B cell (primary cell): ENCODE measurements around the gene CASR. TPM values are rescaled to one million over a fixed set of nuclear protein-coding genes. Genes with fewer than 3 reads are reported as not detected.

Experiments
- ATAC-seq: fragments of 200-7000 bp; cut with Tn5 transposase; one replicate; pipeline ENCODE4 v1.10.0; 2021; ENCODE audit warnings: low read depth, mild to moderate bottlenecking, moderate number of reproducible peaks, moderate library complexity
- CTCF ChIA-PET: fragments of 350-600 bp; sonication (Branson Sonifier 250); formaldehyde crosslinking; loops from one replicate; lab custom pipeline; 2021; ENCODE audit warnings: antibody characterized with exemption, inconsistent platforms; lab: Charles Lee
- POLR2A ChIA-PET: fragments of 350-600 bp; sonication (Branson Sonifier 250); formaldehyde crosslinking; loops from one replicate; lab custom pipeline; 2021; ENCODE audit warnings: antibody characterized with exemption; lab: Charles Lee
- DNase-seq: peaks from one replicate; pipeline ENCODE4 v3.0.0; 2013
- H2AFZ ChIP-seq: 2 replicates; pipeline ENCODE4 v1.6.1; 2012; ENCODE audit warnings: mild to moderate bottlenecking, low read depth, low read length; ENCODE audit not compliant: insufficient read depth, poor library complexity, severe bottlenecking
- H3K27ac ChIP-seq, 2 donors: 1 replicate in 1 of 2; 2 replicates in 1 of 2; pipeline ENCODE4 v1.5.1; 2012 to 2013; ENCODE audit warnings: low read length in 2 of 2, mild to moderate bottlenecking in 2 of 2, moderate library complexity in 1 of 2
- H3K27me3 ChIP-seq, 4 experiments: fragments of 200-600 bp in 1 of 4; sonication (generic) in 1 of 4; replicated peaks in 1 of 4; 1 replicate in 2 of 4; 2 replicates in 2 of 4; pipeline versions ENCODE4 v1.6.1 to v1.7.0; 2013 to 2016; ENCODE audit warnings: low read length in 3 of 4, mild to moderate bottlenecking in 2 of 4, mixed read lengths in 1 of 4, moderate library complexity in 1 of 4; ENCODE audit not compliant: insufficient read depth in 4 of 4, control insufficient read depth in 3 of 4; ENCODE audit errors: control extremely low read depth in 1 of 4
- H3K36me3 ChIP-seq, 2 experiments: replicated peaks in 1 of 2; 1 replicate in 1 of 2; 2 replicates in 1 of 2; pipeline versions ENCODE4 v1.6.1 to v1.7.1; 2013; ENCODE audit warnings: low read length in 1 of 2; ENCODE audit not compliant: insufficient read depth in 2 of 2, control insufficient read depth in 1 of 2; ENCODE audit errors: control extremely low read depth in 1 of 2, extremely low read depth in 1 of 2
- H3K4me1 ChIP-seq, 2 donors: fragments of 200-600 bp in 1 of 2; sonication (generic) in 1 of 2; 1 replicate in 1 of 2; 2 replicates in 1 of 2; pipeline versions ENCODE4 v1.5.1 to v1.6.1; 2013 to 2017; ENCODE audit warnings: low read length in 2 of 2; ENCODE audit not compliant: control insufficient read depth in 2 of 2, insufficient read depth in 2 of 2
- H3K4me2 ChIP-seq: replicated peaks from 2 replicates; pipeline ENCODE3; 2012; ENCODE audit warnings: mild to moderate bottlenecking, low read depth, low read length; ENCODE audit not compliant: poor library complexity, severe bottlenecking
- H3K4me3 ChIP-seq, 5 experiments: fragments of 200-600 bp in 1 of 5; sonication (generic) in 1 of 5; 1 replicate in 3 of 5; 2 replicates in 2 of 5; pipeline versions ENCODE4 v1.5.1 to v1.7.0; 2011 to 2016; ENCODE audit warnings: low read length in 4 of 5, mild to moderate bottlenecking in 4 of 5, low read depth in 2 of 5, control low read depth in 1 of 5, moderate library complexity in 1 of 5; ENCODE audit not compliant: insufficient read depth in 1 of 5; ENCODE audit errors: control extremely low read depth in 1 of 5, extremely low read depth in 1 of 5
- H3K79me2 ChIP-seq: fragments of 200-600 bp; sonication (generic); one replicate; pipeline ENCODE4 v1.6.0; 2016; ENCODE audit warnings: low read length; ENCODE audit not compliant: control insufficient read depth, insufficient read depth
- H3K9ac ChIP-seq: fragments of 200-600 bp; sonication (generic); 2 replicates; pipeline ENCODE4 v1.6.1; 2017; ENCODE audit warnings: mild to moderate bottlenecking, low read length, moderate library complexity
- H3K9me3 ChIP-seq, 3 donors: one replicate each; pipeline versions ENCODE4 v1.6.1 to v1.7.1; 2013; ENCODE audit warnings: low read length in 2 of 3; ENCODE audit not compliant: control insufficient read depth in 2 of 3, insufficient read depth in 1 of 3; ENCODE audit errors: control extremely low read depth in 1 of 3
- H4K20me1 ChIP-seq: 2 replicates; pipeline ENCODE4 v1.6.0; 2012; ENCODE audit warnings: mild to moderate bottlenecking, low read length; ENCODE audit not compliant: insufficient read depth, control insufficient read depth, poor library complexity, severe bottlenecking
- H3K27ac Mint-ChIP-seq: one replicate; pipeline ENCODE4 v1.8.0; 2021; ENCODE audit warnings: mixed read lengths
- H3K27me3 Mint-ChIP-seq: one replicate; pipeline ENCODE4 v1.8.0; 2021; ENCODE audit warnings: mixed read lengths
- H3K4me1 Mint-ChIP-seq: one replicate; pipeline ENCODE4 v1.8.0; 2021; ENCODE audit warnings: mixed read lengths
- H3K4me3 Mint-ChIP-seq: one replicate; pipeline ENCODE4 v1.8.0; 2021; ENCODE audit warnings: mixed read lengths
- H3K9me3 Mint-ChIP-seq: one replicate; pipeline ENCODE4 v1.8.0; 2022; ENCODE audit warnings: mixed read lengths; ENCODE audit not compliant: insufficient read depth
- EZH2 ChIP-seq: IDR thresholded peaks from 2 replicates; pipeline ENCODE4 v1.6.1; 2012; ENCODE audit warnings: borderline replicate concordance, low read depth, mild to moderate bottlenecking, moderate library complexity, low read length; ENCODE audit not compliant: insufficient read depth, poor library complexity, severe bottlenecking
- WGBS: methylation state at CpG from one replicate; pipeline ENCODE4 v1.1.5; 2013; ENCODE audit warnings: missing lambda C conversion rate; ENCODE audit not compliant: insufficient coverage; 5-methylcytosine and 5-hydroxymethylcytosine counted together
- intact Hi-C: fragments of 100-400 bp; cut with micrococcal nuclease; formaldehyde crosslinking; loops from one replicate; pipeline ENCODE4 v1.10.0; 2022
- polyA plus RNA-seq: library from polyadenylated mRNA; depleted of rRNA; stranded (reverse); fragments of >200 nt; gene quantifications from 2 replicates; pipeline ENCODE4 v1.2.3, GENCODE V29; 2012
- total RNA-seq, 2 donors: library from RNA; stranded (reverse); fragments of 120-200 nt in 1 of 2; gene quantifications; 1 replicate in 1 of 2; 2 replicates in 1 of 2; pipeline versions ENCODE4 v1.2.3 to v1.2.4, GENCODE V29; 2013 to 2022
- TF ChIP-seq, protein P1 (sequence below): fragments of 200-600 bp; IDR thresholded peaks from one replicate; pipeline ENCODE4 v1.8.0; 2022; ENCODE audit warnings: antibody characterized with exemption, mild to moderate bottlenecking

Gene CASR
- total and polyA plus RNA-seq, 2 donors (not counting 1 experiment from before 2014, with no cell fraction given), result not detected

DNA sequence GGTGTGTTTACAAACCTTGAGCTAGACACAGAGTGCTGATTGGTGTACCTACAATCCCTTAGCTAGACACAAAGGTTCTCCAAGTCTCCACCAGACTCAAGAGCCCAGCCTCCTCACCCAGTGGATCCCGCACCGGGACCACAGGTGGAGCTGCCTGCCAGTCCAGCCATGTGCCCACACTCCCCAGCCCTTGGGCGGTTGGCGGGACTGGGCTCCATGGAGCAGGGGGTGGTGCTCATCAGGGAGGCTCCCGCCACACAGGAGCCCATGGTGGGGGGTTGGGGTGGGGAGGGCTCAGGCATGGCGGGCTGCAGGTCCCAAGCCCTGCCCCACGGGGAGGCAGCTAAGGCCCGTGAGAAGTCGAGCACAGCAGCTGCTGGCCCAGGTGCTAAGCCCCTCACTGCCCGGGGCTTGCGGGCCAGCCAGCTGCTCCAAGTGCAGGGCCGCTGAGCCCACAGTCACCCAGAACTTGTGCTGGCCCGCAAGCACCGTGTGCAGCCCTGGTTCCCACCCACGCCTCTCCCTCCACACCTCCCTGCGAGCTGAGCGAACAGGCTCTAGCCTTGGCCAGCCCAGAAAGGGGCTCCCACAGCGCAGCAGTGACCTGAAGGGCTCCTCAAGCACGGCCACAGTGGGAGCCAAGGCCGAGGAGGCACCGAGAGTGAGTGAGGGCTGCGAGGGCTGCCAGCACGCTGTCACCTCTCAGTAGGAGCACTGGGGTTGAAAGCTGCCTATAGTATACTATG, 43.7 kb downstream of the CASR start:
- no peak overlapping the region for H3K9ac ChIP-seq
- Mint-ChIP-seq H3K4me1 (peaks cover 2% of the 10 kb centered on the region), H3K27ac (no peak overlapping the region), H3K27me3 (no peaks in the 10 kb centered on the region), H3K9me3 (no peaks in the 10 kb centered on the region), H3K4me3 (no peak overlapping the region)
- no peak for TF ChIP-seq EZH2
- TF ChIP-seq, protein P1, sequence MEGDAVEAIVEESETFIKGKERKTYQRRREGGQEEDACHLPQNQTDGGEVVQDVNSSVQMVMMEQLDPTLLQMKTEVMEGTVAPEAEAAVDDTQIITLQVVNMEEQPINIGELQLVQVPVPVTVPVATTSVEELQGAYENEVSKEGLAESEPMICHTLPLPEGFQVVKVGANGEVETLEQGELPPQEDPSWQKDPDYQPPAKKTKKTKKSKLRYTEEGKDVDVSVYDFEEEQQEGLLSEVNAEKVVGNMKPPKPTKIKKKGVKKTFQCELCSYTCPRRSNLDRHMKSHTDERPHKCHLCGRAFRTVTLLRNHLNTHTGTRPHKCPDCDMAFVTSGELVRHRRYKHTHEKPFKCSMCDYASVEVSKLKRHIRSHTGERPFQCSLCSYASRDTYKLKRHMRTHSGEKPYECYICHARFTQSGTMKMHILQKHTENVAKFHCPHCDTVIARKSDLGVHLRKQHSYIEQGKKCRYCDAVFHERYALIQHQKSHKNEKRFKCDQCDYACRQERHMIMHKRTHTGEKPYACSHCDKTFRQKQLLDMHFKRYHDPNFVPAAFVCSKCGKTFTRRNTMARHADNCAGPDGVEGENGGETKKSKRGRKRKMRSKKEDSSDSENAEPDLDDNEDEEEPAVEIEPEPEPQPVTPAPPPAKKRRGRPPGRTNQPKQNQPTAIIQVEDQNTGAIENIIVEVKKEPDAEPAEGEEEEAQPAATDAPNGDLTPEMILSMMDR, result no peak
- POLR2A ChIA-PET, result no interaction called here
- H3K27ac ChIP-seq, result no peak overlapping the region
- no peaks in the 10 kb centered on the region for H4K20me1 ChIP-seq
- peaks cover under 1 to 1% of the 10 kb centered on the region in 2 donors for H3K4me1 ChIP-seq
- CTCF ChIA-PET, result no interaction called here
- H3K4me2 ChIP-seq, result no peak overlapping the region
- H3K36me3 ChIP-seq, result no peaks in the 10 kb centered on the region
- intact Hi-C loops, result no loop called here
- H3K79me2 ChIP-seq, result no peaks in the 10 kb centered on the region
- no peaks in the 10 kb centered on the region for H3K27me3 ChIP-seq
- DNase-seq (no peak), ATAC-seq (no peak)
- peaks cover 0 to 10% (median 0%) of the 10 kb centered on the region in 3 donors for H3K9me3 ChIP-seq
- 98% methylated on average over 18 of the region's 23 CpGs for WGBS
- no peak overlapping the region for H2AFZ ChIP-seq
- no peak overlapping the region for H3K4me3 ChIP-seq

- Histone ChIP-seq H3K9me3 (peaks cover 0 to 10% (median 0%) of the 10 kb centered on the region in 3 donors), H3K4me1 (peaks cover 22 to 30% of the 10 kb centered on the region in 2 donors), H3K79me2 (no peaks in the 10 kb centered on the region), H3K4me3 (no peak overlapping the region), H3K27me3 (no peaks in the 10 kb centered on the region), H3K36me3 (no peaks in the 10 kb centered on the region), H4K20me1 (no peaks in the 10 kb centered on the region), H3K4me2 (no peak overlapping the region), H3K9ac (no peak overlapping the region), H3K27ac (no peak overlapping the region), H2AFZ (no peak overlapping the region)
- Mint-ChIP-seq H3K9me3 (no peaks in the 10 kb centered on the region), H3K27me3 (no peaks in the 10 kb centered on the region), H3K4me1 (peaks cover 30% of the 10 kb centered on the region), H3K4me3 (no peak overlapping the region), H3K27ac (no peak overlapping the region)
- intact Hi-C loops, result no loop called here
- 97% methylated on average over 13 of the region's 23 CpGs for WGBS
- no peak for ATAC-seq
- DNase-seq, result no peak
- ChIA-PET POLR2A (no interaction called here), CTCF (no interaction called here)
- TF ChIP-seq, protein P1, result no peak
- no peak for TF ChIP-seq EZH2
Measured at GRCh38 chr3:122230174-122230573, 46.7 kb downstream of the CASR start.
